Erythroblast (primary cell): ENCODE results near the gene ADCY1.

Source experiments
- DNase-seq, 2 experiments: peaks; one replicate each; lab custom pipeline; 2025; lab: John Stamatoyannopoulos, UW
- GATA1 ChIP-seq: IDR thresholded peaks from 2 replicates; pipeline ENCODE4 v1.6.1; 2011; ENCODE audit warnings: low read depth, mild to moderate bottlenecking, control low read depth, low read length, moderate library complexity
- POLR2A ChIP-seq: IDR thresholded peaks from 2 replicates; pipeline ENCODE4 v1.6.1; 2011; ENCODE audit warnings: mild to moderate bottlenecking, low read length

The ADCY1 gene

GRCh38 chr7:45653209-45653907, 79.2 kb downstream of the ADCY1 start:
- TF ChIP-seq POLR2A (no peak), GATA1 (no peak)
- no peak for DNase-seq

- TF ChIP-seq POLR2A = no peak
- TF ChIP-seq GATA1 = no peak
- DNase-seq = no peak
Measured at GRCh38 chr7:45654341-45654740, 80.2 kb downstream of the ADCY1 start.

GRCh38 chr7:45655539-45655938, 81.4 kb downstream of the ADCY1 start:
- TF ChIP-seq GATA1 = no peak
- TF ChIP-seq POLR2A = no peak
- DNase-seq = no peak

GRCh38 chr7:45656431-45656830, 82.3 kb downstream of the ADCY1 start:
- TF ChIP-seq POLR2A (no peak), GATA1 (no peak)
- no peak for DNase-seq

- no peak for DNase-seq
- TF ChIP-seq POLR2A (no peak), GATA1 (no peak)
Measured at GRCh38 chr7:45657136-45657889, 83.1 kb downstream of the ADCY1 start.

GRCh38 chr7:45657890-45658715, 83.9 kb downstream of the ADCY1 start:
- no peak for DNase-seq
- TF ChIP-seq POLR2A (no peak), GATA1 (no peak)

- TF ChIP-seq POLR2A (no peak), GATA1 (no peak)
- no peak for DNase-seq
Measured at GRCh38 chr7:45658716-45659495, 84.7 kb downstream of the ADCY1 start.

GRCh38 chr7:45659496-45660139, 85.5 kb downstream of the ADCY1 start:
- TF ChIP-seq GATA1 (no peak), POLR2A (no peak)
- DNase-seq = no peak

GRCh38 chr7:45660201-45660900, 86.2 kb downstream of the ADCY1 start:
- no peak for TF ChIP-seq GATA1
- no peak for TF ChIP-seq POLR2A
- DNase-seq = no peak

- TF ChIP-seq GATA1 (no peak), POLR2A (no peak)
- DNase-seq = no peak
Measured at GRCh38 chr7:45660901-45661211, 86.7 kb downstream of the ADCY1 start.

- TF ChIP-seq GATA1 (no peak), POLR2A (no peak)
- no peak for DNase-seq
Measured at GRCh38 chr7:45661302-45661995, 87.3 kb downstream of the ADCY1 start.

GRCh38 chr7:45662018-45662417, 87.8 kb downstream of the ADCY1 start:
- DNase-seq = no peak
- no peak for TF ChIP-seq GATA1
- TF ChIP-seq POLR2A = no peak
